K562 (cell line): ENCODE measurements around the gene OAT. TPM values are rescaled to one million over a fixed set of nuclear protein-coding genes. Genes with fewer than 3 reads are reported as not detected.
A peak's percentile ranks its signal among the peaks of the same experiment; 100 is the strongest.

Experiments
- ATAC-seq: fragments of 200-7000 bp; cut with Tn5 transposase; 3 replicates; pipeline ENCODE4 v1.9.1; 2020; ENCODE audit warnings: moderate library complexity
- BruUV-seq: library from RNA; stranded (reverse); fragments of 400-500 nt; replicated peaks from 2 replicates; lab custom pipeline; 2021; lab: Mats Ljungman, UMichigan
- CTCF ChIA-PET: fragments of 300-600 bp; formaldehyde crosslinking; extraction: SDS; loops from one replicate; lab custom pipeline; 2021; ENCODE audit warnings: low intra/inter-chr PET ratio; lab: Yijun Ruan, JAX
- POLR2A ChIA-PET: fragments of 300-600, 350-650 bp; sonication (Branson Sonifier 250); formaldehyde crosslinking; extraction: SDS; loops from one replicate; lab custom pipeline; 2021; ENCODE audit warnings: antibody characterized with exemption, inconsistent platforms; lab: Yijun Ruan, JAX
- DNase-seq, 4 experiments: peaks; one replicate each; pipeline versions ENCODE4 v3.0.0 to v3.0.0-alpha.2; 2011 to 2018; ENCODE audit warnings: low spot score in 3 of 4, mixed read lengths in 3 of 4; ENCODE audit errors: extremely low read depth in 1 of 4
- FAIRE-seq: peaks from 2 replicates; lab custom pipeline; 2011; peaks lifted over from hg19 to GRCh38; lab: Jason Lieb, UNC
- H2AFZ ChIP-seq: 2 replicates; pipeline ENCODE4 v1.6.0; 2011; ENCODE audit warnings: low read depth, low read length, control low read depth, inconsistent platforms
- H3K27ac ChIP-seq: fragments of 200-600 bp; 3 replicates; pipeline ENCODE4 v1.8.0; 2011; ENCODE audit warnings: low read depth, mild to moderate bottlenecking, control low read depth, inconsistent platforms, low read length, moderate library complexity, mixed read lengths; ENCODE audit errors: extremely low read depth
- H3K27me3 ChIP-seq, 2 experiments: fragments of 300-600 bp in 1 of 2; 2 replicates in 1 of 2; 3 replicates in 1 of 2; pipeline versions ENCODE4 v1.6.0 to v1.8.0; 2011; ENCODE audit warnings: inconsistent platforms in 2 of 2, low read length in 2 of 2, mild to moderate bottlenecking in 1 of 2, mixed read lengths in 1 of 2, moderate library complexity in 1 of 2; ENCODE audit not compliant: control insufficient read depth in 2 of 2, insufficient read depth in 2 of 2
- H3K36me3 ChIP-seq: fragments of 300-600 bp; 3 replicates; pipeline ENCODE4 v1.8.0; 2011; ENCODE audit warnings: mild to moderate bottlenecking, low read length, inconsistent platforms; ENCODE audit not compliant: control insufficient read depth, insufficient read depth
- H3K4me1 ChIP-seq, 2 experiments: fragments of 200-600 bp in 1 of 2; replicated peaks in 1 of 2; 2 replicates in 1 of 2; 3 replicates in 1 of 2; pipeline versions ENCODE4 v1.5.1 to v1.8.0; 2011; ENCODE audit warnings: inconsistent platforms in 2 of 2, low read length in 2 of 2, mild to moderate bottlenecking in 1 of 2, mixed read lengths in 1 of 2, moderate library complexity in 1 of 2; ENCODE audit not compliant: control insufficient read depth in 2 of 2, insufficient read depth in 2 of 2
- H3K4me2 ChIP-seq: 2 replicates; pipeline ENCODE4 v1.6.1; 2011; ENCODE audit warnings: low read length, control low read depth, inconsistent platforms, mixed read lengths; ENCODE audit not compliant: insufficient read depth
- H3K4me3 ChIP-seq: fragments of 200-600 bp; sonication (generic), shearing (Covaris generic); 2 replicates; pipeline ENCODE4 v1.5.1; 2016; ENCODE audit warnings: control low read depth, inconsistent platforms
- H3K79me2 ChIP-seq: fragments of 200-600 bp; 3 replicates; pipeline ENCODE4 v1.8.0; 2011; ENCODE audit warnings: low read length, inconsistent platforms; ENCODE audit not compliant: control insufficient read depth, insufficient read depth
- H3K9ac ChIP-seq, 2 experiments: 2 replicates each; pipeline versions ENCODE4 v1.6.0 to v1.6.1; 2011; ENCODE audit warnings: low read depth in 2 of 2, low read length in 2 of 2, control low read depth in 1 of 2, inconsistent platforms in 1 of 2, mild to moderate bottlenecking in 1 of 2, mixed read lengths in 1 of 2; ENCODE audit not compliant: insufficient read depth in 1 of 2
- H3K9me1 ChIP-seq: one replicate; pipeline ENCODE4 v1.6.0; 2011; ENCODE audit warnings: inconsistent platforms, mild to moderate bottlenecking, low read length, moderate library complexity; ENCODE audit not compliant: control insufficient read depth, insufficient read depth
- H3K9me3 ChIP-seq: replicated peaks from 2 replicates; pipeline ENCODE4 v1.5.1; 2011; ENCODE audit warnings: low read depth, low read length, inconsistent platforms; ENCODE audit not compliant: control insufficient read depth, insufficient read depth
- H4K20me1 ChIP-seq: replicated peaks from 2 replicates; pipeline ENCODE4 v1.6.1; 2011; ENCODE audit warnings: low read length, inconsistent platforms, mixed read lengths; ENCODE audit not compliant: control insufficient read depth, insufficient read depth
- ARID1B ChIP-seq: fragments of 450-650 bp; IDR thresholded peaks from 2 replicates; pipeline ENCODE4 v1.6.1; 2016; ENCODE audit warnings: antibody characterized with exemption, mild to moderate bottlenecking, inconsistent platforms
- CCNT2 ChIP-seq: IDR thresholded peaks from 2 replicates; pipeline ENCODE4 v1.6.1; 2011; ENCODE audit warnings: borderline replicate concordance, low read depth, mild to moderate bottlenecking, moderate library complexity, mixed read lengths, low read length; ENCODE audit not compliant: insufficient read length; ENCODE audit errors: extremely low read depth
- HCFC1 ChIP-seq: IDR thresholded peaks from 2 replicates; pipeline ENCODE4 v1.6.1; 2012; ENCODE audit warnings: low read depth, low read length, improper control_type of control experiment
- HMG20B ChIP-seq: fragments of 250-450 bp; sonication (Bioruptor Pico); IDR thresholded peaks from 2 replicates; pipeline ENCODE4 v1.5.0; 2021; ENCODE audit warnings: mild to moderate bottlenecking
- RBM22 ChIP-seq: fragments of 200-400 bp; formaldehyde crosslinking; IDR thresholded peaks from 2 replicates; pipeline ENCODE4 v1.6.1; 2018; ENCODE audit warnings: low read length, low read depth; ENCODE audit not compliant: poor library complexity, severe bottlenecking
- RCOR1 ChIP-seq, 2 experiments: IDR thresholded peaks; 2 replicates each; pipeline ENCODE4 v1.6.1; 2012; ENCODE audit warnings: low read depth in 2 of 2, low read length in 2 of 2, borderline replicate concordance in 1 of 2, improper control_type of control experiment in 1 of 2
- SMARCB1 ChIP-seq: IDR thresholded peaks from 2 replicates; pipeline ENCODE4 v1.6.1; 2011; ENCODE audit warnings: improper control_type of control experiment, low read depth; ENCODE audit not compliant: insufficient read length
- SRSF1 ChIP-seq: fragments of 200-400 bp; formaldehyde crosslinking; IDR thresholded peaks from 2 replicates; pipeline ENCODE4 v1.6.1; 2017; ENCODE audit warnings: mild to moderate bottlenecking, low read depth, low read length, moderate library complexity
- TAF7 ChIP-seq: fragments of 450-650 bp; IDR thresholded peaks from 2 replicates; pipeline ENCODE4 v1.6.1; 2016; ENCODE audit warnings: missing genetic modification characterization, missing compliant biosample characterization
- THRA ChIP-seq: fragments of 450-650 bp; IDR thresholded peaks from 2 replicates; pipeline ENCODE4 v1.6.1; 2017; ENCODE audit warnings: mild to moderate bottlenecking, moderate library complexity
- ZNF143 ChIP-seq: sonication (generic); formaldehyde crosslinking; IDR thresholded peaks from 2 replicates; pipeline ENCODE4 v1.9.0; 2022; ENCODE audit warnings: mild to moderate bottlenecking, missing genetic modification reagents
- WGBS: fragments of 100-300 bp; shearing (Covaris generic); methylation state at CpG from one replicate; pipeline ENCODE4 v1.1.6; 2016; ENCODE audit warnings: low coverage, mixed read lengths; ENCODE audit not compliant: insufficient coverage; ENCODE audit errors: missing lambda C conversion rate; 5-methylcytosine and 5-hydroxymethylcytosine counted together
- in situ Hi-C: fragments of 300-500 bp; cut with MboI; formaldehyde crosslinking; loops from 4 replicates; pipeline ENCODE4 v1.15.0; 2018; ENCODE audit warnings: inconsistent platforms, mixed read lengths
- intact Hi-C: fragments of 100-400 bp; cut with micrococcal nuclease; formaldehyde crosslinking; loops from 2 replicates; pipeline ENCODE4 v1.14.2; 2022
- polyA plus RNA-seq, 8 experiments: library from polyadenylated mRNA; depleted of rRNA in 4 of 8; stranded (reverse) in 5 of 8; unstranded in 3 of 8; fragments of >200 nt; fragmentation: Nextera tagmentation in 2 of 8; fragmentation: Illumina TruSeq in 1 of 8; extraction: Ambion mirVana in 2 of 8; extraction: Trizol in 1 of 8; gene quantifications; 2 replicates each; pipeline versions ENCODE4 v1.2.1 to v1.2.3, GENCODE V29; 2011 to 2014; ENCODE audit warnings: inconsistent platforms in 1 of 8, missing spikeins in 1 of 8
- total RNA-seq, 7 experiments: library from RNA; depleted of rRNA in 6 of 7; stranded (reverse); fragments of >200 nt in 6 of 7; fragmentation: Illumina TruSeq in 2 of 7; extraction: Trizol in 2 of 7; gene quantifications; 2 replicates each; pipeline versions ENCODE4 v1.2.1 to v1.2.3, GENCODE V29; 2011 to 2021; ENCODE audit warnings: low replicate concordance in 1 of 7

Gene OAT
- total and polyA plus RNA-seq, 9 of the 15 experiments (the other 6 are each of a cell fraction or from before 2014, with no cell fraction given) = 100 to 312 (median 163) TPM

GRCh38 chr10:124460144-124460543 lies 41.4 kb upstream of the OAT start:
- no peaks in the 10 kb centered on the region for H4K20me1 ChIP-seq
- WGBS = 71% methylated on average over 4 of the region's 5 CpGs

GRCh38 chr10:124459395-124459794 lies 40.7 kb upstream of the OAT start:
- ATAC-seq = no peak
- Histone ChIP-seq H4K20me1 (no peaks in the 10 kb centered on the region), H3K79me2 (peaks cover 5% of the 10 kb centered on the region; the same call in 1 of the 3 replicates), H3K9ac (no peak overlapping the region), H2AFZ (no peak overlapping the region), H3K4me1 (peaks cover 10 to 16% of the 10 kb centered on the region in 2 experiments; a peak in 4 of 5 replicates), H3K4me3 (no peak overlapping the region), H3K27me3 (no peaks in the 10 kb centered on the region), H3K27ac (no peak overlapping the region), H3K36me3 (no peaks in the 10 kb centered on the region), H3K9me3 (no peaks in the 10 kb centered on the region), H3K4me2 (no peak overlapping the region), H3K9me1 (no peaks in the 10 kb centered on the region)
- ChIA-PET CTCF (no interaction called here), POLR2A (interaction anchor here (0.7 kb wide), 2 partner anchors 386 to 710 kb away, joined by 3 to 5 read pairs; no protein-coding TSS in a partner anchor)
- WGBS = 14% methylated on average over 1 of the region's 1 CpG
- in situ Hi-C loops = no loop called here
- no peak for DNase-seq
- BruUV-seq = no TSS peak
- intact Hi-C loops = no loop called here
- FAIRE-seq = no peak
- no peak for TF ChIP-seq SMARCB1
- no peak for TF ChIP-seq HMG20B (CRISPR knock-in tag)
- no peak for TF ChIP-seq THRA
- TF ChIP-seq RCOR1 (IDR thresholded peaks at IDR 0.05; ENCODE audit: borderline replicate concordance in 1 of 2, low read depth in 2 of 2, low read length in 2 of 2) = no peak
- no peak for TF ChIP-seq SRSF1
- TF ChIP-seq TAF7 (tag) = no peak
- no peak for TF ChIP-seq ARID1B

More at GRCh38 chr10:124460144-124460543, 41.4 kb upstream of the OAT start:
- Histone ChIP-seq H3K9me3 (no peaks in the 10 kb centered on the region), H3K27ac (no peak overlapping the region), H3K4me3 (no peak overlapping the region), H3K27me3 (no peaks in the 10 kb centered on the region), H3K9ac (no peak overlapping the region), H3K4me1 (peaks cover 12 to 24% of the 10 kb centered on the region in 2 experiments), H2AFZ (0 out of 2 replicates have a peak overlapping the region, but pooled peaks have one; percentile 26), H3K9me1 (no peaks in the 10 kb centered on the region), H3K36me3 (no peaks in the 10 kb centered on the region), H3K4me2 (no peak overlapping the region), H3K79me2 (peaks cover 9% of the 10 kb centered on the region)
- no peak for TF ChIP-seq RBM22
- peak; percentile 42; the same call in 1 of the 2 replicates for TF ChIP-seq ZNF143 (CRISPR knock-in tag)
- no peak for TF ChIP-seq CCNT2
- peak; percentile 45; the same call in 1 of the 2 replicates for TF ChIP-seq HCFC1
- no peak for ATAC-seq
- FAIRE-seq = peak; percentile 15
- ChIA-PET POLR2A (interaction anchor here (0.6 to 1.4 kb wide), 2 partner anchors 40 to 47 kb away, joined by 3 to 4 read pairs; no protein-coding TSS in a partner anchor), CTCF (no interaction called here)
- BruUV-seq = no TSS peak
- in situ Hi-C loops = no loop called here
- intact Hi-C loops = no loop called here
- DNase-seq = no peak
